ENCODE data around the gene POP4.

DNA sequence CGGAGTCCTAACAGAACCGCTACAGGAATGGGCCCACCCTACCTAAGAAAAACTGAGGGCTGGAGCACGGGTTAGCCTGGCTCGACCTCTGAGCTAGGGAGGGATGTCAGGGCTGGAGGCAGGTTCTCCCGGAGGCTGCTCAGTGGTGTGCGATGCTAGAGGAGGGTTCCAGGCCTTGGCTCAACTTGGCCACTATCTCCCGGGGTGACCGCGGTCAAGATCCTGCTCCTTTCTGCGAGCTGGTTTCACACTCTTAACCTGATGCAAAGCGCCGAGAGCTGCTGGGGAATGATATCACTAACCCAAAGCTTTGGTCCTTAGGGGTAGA is 301 bp downstream of the POP4 start:
- TF ChIP-seq, protein P1, sequence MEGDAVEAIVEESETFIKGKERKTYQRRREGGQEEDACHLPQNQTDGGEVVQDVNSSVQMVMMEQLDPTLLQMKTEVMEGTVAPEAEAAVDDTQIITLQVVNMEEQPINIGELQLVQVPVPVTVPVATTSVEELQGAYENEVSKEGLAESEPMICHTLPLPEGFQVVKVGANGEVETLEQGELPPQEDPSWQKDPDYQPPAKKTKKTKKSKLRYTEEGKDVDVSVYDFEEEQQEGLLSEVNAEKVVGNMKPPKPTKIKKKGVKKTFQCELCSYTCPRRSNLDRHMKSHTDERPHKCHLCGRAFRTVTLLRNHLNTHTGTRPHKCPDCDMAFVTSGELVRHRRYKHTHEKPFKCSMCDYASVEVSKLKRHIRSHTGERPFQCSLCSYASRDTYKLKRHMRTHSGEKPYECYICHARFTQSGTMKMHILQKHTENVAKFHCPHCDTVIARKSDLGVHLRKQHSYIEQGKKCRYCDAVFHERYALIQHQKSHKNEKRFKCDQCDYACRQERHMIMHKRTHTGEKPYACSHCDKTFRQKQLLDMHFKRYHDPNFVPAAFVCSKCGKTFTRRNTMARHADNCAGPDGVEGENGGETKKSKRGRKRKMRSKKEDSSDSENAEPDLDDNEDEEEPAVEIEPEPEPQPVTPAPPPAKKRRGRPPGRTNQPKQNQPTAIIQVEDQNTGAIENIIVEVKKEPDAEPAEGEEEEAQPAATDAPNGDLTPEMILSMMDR (IDR thresholded peaks at IDR 0.05), result no peak
- no peak for TF ChIP-seq POLR2A (IDR thresholded peaks at IDR 0.05)
